PFSK-1 (cell line): ENCODE data around the gene HCST. TPM values are rescaled to one million over a fixed set of nuclear protein-coding genes. Genes with fewer than 3 reads are reported as not detected.

Source experiments
- FOXP2 ChIP-seq: optimal IDR thresholded peaks from 2 replicates; pipeline ENCODE3; 2011; ENCODE audit warnings: borderline replicate concordance, control low read depth, inconsistent platforms; ENCODE audit not compliant: insufficient read depth; ENCODE audit errors: extremely low read length, extremely low read depth
- POLR2AphosphoS5 ChIP-seq: IDR thresholded peaks from 2 replicates; pipeline ENCODE4 v1.6.1; 2012; ENCODE audit warnings: low read depth, mild to moderate bottlenecking, control low read depth, low read length, moderate library complexity
- REST ChIP-seq, 2 experiments: IDR thresholded peaks; 2 replicates each; pipeline versions ENCODE4 v1.6.1 to v1.8.0; 2011 to 2012; ENCODE audit warnings: low read depth in 2 of 2, low read length in 2 of 2, control low read depth in 1 of 2, inconsistent platforms in 1 of 2, mild to moderate bottlenecking in 1 of 2, moderate library complexity in 1 of 2; ENCODE audit not compliant: insufficient read depth in 1 of 2
- SIN3A ChIP-seq: IDR thresholded peaks from 2 replicates; pipeline ENCODE4 v1.6.1; 2012; ENCODE audit warnings: mild to moderate bottlenecking, low read length, moderate library complexity, borderline replicate concordance; ENCODE audit not compliant: insufficient read depth
- TAF1 ChIP-seq: IDR thresholded peaks from 2 replicates; pipeline ENCODE4 v1.6.1; 2012; ENCODE audit warnings: low read length, control low read depth, borderline replicate concordance; ENCODE audit not compliant: insufficient read depth
- polyA plus RNA-seq: library from polyadenylated mRNA; unstranded; fragments of >200 nt; gene quantifications from one replicate; pipeline ENCODE4 v1.2.1, GENCODE V29; 2012; ENCODE audit warnings: low read depth, missing spikeins; ENCODE audit not compliant: insufficient read length

The HCST gene
- polyA plus RNA-seq, result not detected

DNA sequence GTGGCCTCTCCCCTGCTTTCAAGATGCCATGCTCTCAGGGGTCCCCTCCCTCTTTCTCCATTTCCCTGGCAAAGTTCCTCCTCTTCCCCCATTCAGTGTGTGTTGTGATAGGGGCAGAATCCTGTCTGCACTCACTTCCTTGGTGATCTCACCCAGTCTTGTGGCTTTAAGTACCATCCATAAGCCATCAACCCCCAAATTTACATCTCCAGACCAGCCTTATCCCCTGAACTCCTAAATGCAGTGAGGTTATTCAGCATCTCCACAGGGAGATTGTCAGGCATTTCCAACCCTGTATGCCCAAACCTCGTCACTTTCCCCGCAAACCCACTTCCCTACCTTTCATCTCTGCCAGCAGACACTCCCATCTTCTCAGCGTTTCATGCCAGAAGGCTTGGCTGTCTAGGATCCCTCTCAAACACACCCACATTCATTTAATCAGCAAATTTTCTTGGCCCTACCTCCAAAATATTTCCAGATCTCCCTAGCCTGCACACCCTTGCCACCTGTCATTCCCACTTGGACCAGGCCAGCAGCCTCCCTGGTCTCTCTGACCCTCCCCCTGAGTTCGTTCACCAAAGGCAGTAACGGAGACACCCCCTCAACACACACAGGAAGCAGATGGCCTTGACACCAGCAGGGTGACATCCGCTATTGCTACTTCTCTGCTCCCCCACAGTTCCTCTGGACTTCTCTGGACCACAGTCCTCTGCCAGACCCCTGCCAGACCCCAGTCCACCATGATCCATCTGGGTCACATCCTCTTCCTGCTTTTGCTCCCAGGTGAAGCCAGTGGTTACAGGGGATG is at the start of gene HCST:
Gene HCST, plus strand, starts transcription at position 676 of the 808 bp plus-strand sequence. Its CDS starts 65 bp downstream, at position 741.
- TF ChIP-seq REST (IDR thresholded peaks at IDR 0.05; ENCODE audit: insufficient read depth in 1 of 2, low read depth in 2 of 2, low read length in 2 of 2) (no peak), FOXP2 (peak; percentile 10)

GRCh38 chr19:35853038-35853756 is 49.1 kb upstream of the HCST start:
- TF ChIP-seq FOXP2 (no peak), TAF1 (no peak), REST (IDR thresholded peaks at IDR 0.05; ENCODE audit: insufficient read depth in 1 of 2, low read depth in 2 of 2, low read length in 2 of 2) (no peak), SIN3A (no peak), POLR2AphosphoS5 (no peak)

- TF ChIP-seq POLR2AphosphoS5 (peak; percentile 53), SIN3A (no peak), TAF1 (0 out of 2 replicates have a peak, but pooled peaks have one; percentile 11)
Observed at GRCh38 chr19:35856546-35857149, 45.7 kb upstream of the HCST start, which contains the start of gene KIRREL2. Gene KIRREL2, plus strand, starts transcription at chr19:35856911. Its CDS starts 209 bp downstream, at chr19:35857120.

GRCh38 chr19:35858311-35858710 is 44.0 kb upstream of the HCST start:
- TF ChIP-seq REST (IDR thresholded peaks at IDR 0.05; ENCODE audit: insufficient read depth in 1 of 2, low read depth in 2 of 2, low read length in 2 of 2) (no peak), POLR2AphosphoS5 (no peak), TAF1 (no peak), FOXP2 (no peak), SIN3A (no peak)

DNA sequence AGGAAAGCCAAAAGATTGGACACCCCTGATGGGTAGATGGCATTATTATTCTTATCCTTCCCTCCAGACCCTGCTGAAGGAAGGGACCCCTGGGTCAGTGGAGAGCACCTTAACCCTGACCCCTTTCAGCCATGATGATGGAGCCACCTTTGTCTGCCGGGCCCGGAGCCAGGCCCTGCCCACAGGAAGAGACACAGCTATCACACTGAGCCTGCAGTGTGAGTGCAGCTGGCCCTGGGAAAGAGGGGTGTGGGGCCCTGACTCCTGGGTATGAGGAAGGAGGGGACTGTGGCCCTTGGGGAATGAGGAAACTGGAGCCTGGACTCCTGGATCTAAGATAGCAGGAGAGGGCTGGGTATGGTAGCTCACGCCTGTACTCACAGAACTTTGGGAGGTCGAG is 42.9 kb upstream of the HCST start:
- no peak for TF ChIP-seq TAF1
- TF ChIP-seq POLR2AphosphoS5, result no peak
- TF ChIP-seq FOXP2, result no peak
- no peak for TF ChIP-seq REST (IDR thresholded peaks at IDR 0.05; ENCODE audit: insufficient read depth in 1 of 2, low read depth in 2 of 2, low read length in 2 of 2)
- no peak for TF ChIP-seq SIN3A
